GM21723 (cell line): Measurements from ENCODE around the gene FGF14.

ENCODE experiments used
- ATAC-seq: cut with Tn5 transposase; IDR thresholded peaks from one replicate; pipeline ENCODE4 v1.9.1; 2021; ENCODE audit warnings: mild to moderate bottlenecking, moderate library complexity; ENCODE audit not compliant: unreplicated experiment

Gene FGF14

GRCh38 chr13:102401766-102402165 lies at the start of gene FGF14:
Gene FGF14 (minus strand): TSS chr13:102402048.
- ATAC-seq, result no peak

GRCh38 chr13:102443249-102443648 lies 41.4 kb upstream of the FGF14 start:
- ATAC-seq, result no peak

- no peak for ATAC-seq
These were observed 39.2 kb upstream of the FGF14 start for GRCh38 chr13:102441085-102441484.

- ATAC-seq, result peak; percentile 55
These were observed 38.5 kb upstream of the FGF14 start for GRCh38 chr13:102440259-102440936.

GRCh38 chr13:102422690-102423089 lies 20.8 kb upstream of the FGF14 start:
- ATAC-seq, result no peak

- no peak for ATAC-seq
These were observed 3.8 kb upstream of the FGF14 start for GRCh38 chr13:102405499-102406100.

GRCh38 chr13:102402290-102402689 lies 442 bp upstream of the FGF14 start:
- ATAC-seq, result peak; percentile 55

GRCh38 chr13:102401265-102401664 lies 583 bp downstream of the FGF14 start:
- no peak for ATAC-seq

- no peak for ATAC-seq
These were observed 1.1 kb downstream of the FGF14 start for GRCh38 chr13:102400675-102401145.

GRCh38 chr13:102399791-102400674 lies 1.8 kb downstream of the FGF14 start:
- ATAC-seq, result peak; percentile 37

GRCh38 chr13:102395939-102396338 lies 5.9 kb downstream of the FGF14 start:
- no peak for ATAC-seq

GRCh38 chr13:102395174-102395573 lies 6.7 kb downstream of the FGF14 start:
- ATAC-seq, result no peak

- ATAC-seq, result peak; percentile 97
These were observed 7.4 kb downstream of the FGF14 start for GRCh38 chr13:102394158-102395053.

GRCh38 chr13:102392481-102393209 lies 9.2 kb downstream of the FGF14 start:
- no peak for ATAC-seq

GRCh38 chr13:102386461-102386860 lies 15.4 kb downstream of the FGF14 start:
- ATAC-seq, result no peak

- no peak for ATAC-seq
These were observed 21.8 kb downstream of the FGF14 start for GRCh38 chr13:102380012-102380411.

GRCh38 chr13:102376318-102376717 lies 25.5 kb downstream of the FGF14 start:
- ATAC-seq, result no peak

GRCh38 chr13:102374726-102375125 lies 27.1 kb downstream of the FGF14 start:
- ATAC-seq, result no peak

GRCh38 chr13:102374233-102374632 lies 27.6 kb downstream of the FGF14 start:
- ATAC-seq, result no peak

- ATAC-seq, result no peak
These were observed 28.6 kb downstream of the FGF14 start for GRCh38 chr13:102373221-102373620.
